Activated naive CD4-positive, alpha-beta T cell (primary cell): Measurements from ENCODE around the gene SLC4A2.

ENCODE experiments used
- DNase-seq, 4 experiments: peaks; one replicate each; lab custom pipeline; 2025; lab: John Stamatoyannopoulos, UW

The SLC4A2 gene

DNA sequence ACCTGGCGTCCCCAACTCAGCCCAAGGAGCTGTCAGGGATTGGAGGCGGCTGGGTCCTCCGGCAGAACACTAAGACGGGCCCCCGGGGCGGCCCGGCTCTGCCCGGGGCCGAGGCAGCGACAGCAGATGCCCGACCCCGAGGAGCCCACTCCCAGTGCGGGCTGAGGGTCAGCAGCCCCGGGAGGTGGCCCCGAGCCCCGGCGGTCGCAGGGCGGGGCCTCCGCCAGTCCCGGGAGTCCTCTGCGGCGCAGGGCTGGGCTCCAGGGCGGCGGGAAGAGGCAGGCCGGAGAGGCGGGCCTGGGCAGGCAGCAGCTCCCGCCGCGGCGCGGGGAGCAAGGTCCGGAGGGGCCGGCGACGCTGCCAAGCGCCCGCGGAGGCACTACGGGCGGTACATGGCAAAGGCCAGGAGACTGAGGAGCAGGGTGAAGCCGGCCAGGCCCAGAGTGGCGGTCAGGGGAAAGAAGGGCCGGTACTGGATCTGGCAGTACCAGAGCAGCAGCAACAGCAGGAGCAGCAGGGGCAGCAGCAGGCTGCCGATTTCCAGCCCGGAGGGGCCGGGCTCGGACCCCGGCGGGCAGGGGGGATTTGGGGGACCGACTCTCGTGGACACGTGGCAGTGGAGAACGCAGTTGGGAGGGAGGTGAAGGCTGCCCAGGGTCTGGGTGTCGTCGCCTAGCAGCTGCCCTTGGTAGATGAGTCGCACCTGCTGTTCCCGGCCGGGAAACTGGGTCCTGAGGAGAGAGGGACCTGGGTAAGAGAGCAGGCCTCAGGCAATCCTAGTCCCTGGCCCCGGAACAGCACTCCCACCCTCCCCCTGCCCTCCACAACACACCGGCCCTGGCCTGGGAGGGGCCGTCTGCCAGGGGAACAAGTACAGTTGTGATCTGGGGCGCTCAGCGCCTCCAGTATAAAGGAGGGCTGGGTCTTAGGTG is 22.0 kb downstream of the SLC4A2 start:
- no peak for DNase-seq

DNA sequence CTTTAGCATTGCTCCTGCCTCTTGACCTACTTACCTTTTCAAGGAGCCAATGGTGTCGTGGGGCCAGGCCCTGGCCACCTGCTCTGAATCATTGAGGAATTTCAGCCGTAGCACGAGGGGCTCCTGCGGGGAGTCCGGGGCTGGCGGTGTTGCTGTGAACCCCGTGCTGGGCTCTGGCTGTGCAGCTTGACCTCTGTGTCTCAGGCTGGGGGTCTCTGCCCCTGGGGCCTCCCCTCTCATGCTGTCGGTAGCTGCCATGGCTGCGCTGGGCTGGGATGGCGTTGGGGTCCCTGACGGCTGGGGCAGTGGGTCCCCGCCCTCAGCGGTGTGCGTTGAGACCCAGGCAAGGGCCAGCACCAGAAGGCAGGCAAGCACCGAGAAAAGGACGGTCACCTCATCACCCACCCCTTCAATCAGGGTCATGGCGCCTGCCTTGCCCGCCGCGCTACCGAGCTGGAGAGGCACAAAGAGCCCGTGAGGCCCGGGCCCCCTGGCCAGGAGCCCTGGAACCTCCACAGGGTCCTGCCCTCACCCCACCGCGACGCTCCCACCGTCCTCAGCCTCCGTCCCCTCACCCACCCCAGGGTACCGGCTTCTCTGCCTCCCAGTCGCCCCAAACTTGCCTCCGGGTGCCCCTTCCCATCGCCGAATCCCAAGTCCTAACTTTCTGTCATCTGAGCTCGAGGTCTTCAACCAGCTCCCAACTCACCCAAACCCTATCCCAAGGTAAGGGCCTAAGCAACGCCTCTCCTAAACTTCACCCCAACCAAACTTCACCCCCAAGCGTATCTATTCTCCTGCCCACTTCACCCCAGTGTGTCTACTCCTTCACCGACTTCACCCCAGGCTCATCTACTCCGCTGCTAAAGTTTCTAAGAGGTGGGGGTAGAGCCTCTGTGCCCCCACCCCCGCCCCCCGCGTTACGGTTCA is 23.0 kb downstream of the SLC4A2 start:
- no peak for DNase-seq

GRCh38 chr7:151083071-151083823 is 23.9 kb downstream of the SLC4A2 start, which contains the start of gene TMUB1:
Gene TMUB1 (minus strand): TSS chr7:151083493. CDS start chr7:151082563, 930 bp downstream.
- DNase-seq: peak; percentile 41 to 78 (median 56)

GRCh38 chr7:151083824-151084160 is 24.4 kb downstream of the SLC4A2 start:
- DNase-seq: no peak

DNA sequence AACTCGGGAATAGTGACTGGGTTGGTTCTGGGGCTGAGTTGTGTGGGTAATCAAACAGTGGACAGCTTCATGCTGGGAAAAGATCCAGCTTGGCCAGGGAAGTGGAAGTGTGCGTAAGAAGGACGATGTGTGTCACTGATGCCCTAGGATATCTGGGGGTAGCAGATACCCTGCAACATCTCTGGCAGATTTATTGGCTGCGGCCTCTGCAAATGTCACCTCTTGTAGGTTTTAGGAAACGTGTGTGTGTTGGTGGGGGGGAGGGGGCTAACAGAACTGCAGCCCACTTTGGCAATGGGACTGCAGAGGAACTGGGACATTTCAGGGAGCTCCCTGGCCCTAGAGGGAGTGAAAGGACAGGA is 25.9 kb downstream of the SLC4A2 start:
- no peak for DNase-seq

GRCh38 chr7:151085691-151086620 is 26.6 kb downstream of the SLC4A2 start, which contains the start of gene AGAP3:
Gene AGAP3 (plus strand): TSS chr7:151086475. CDS start chr7:151086742, 267 bp downstream.
- DNase-seq: peak in 3 of 4 experiments; percentile 10 to 57 (median 34)

DNA sequence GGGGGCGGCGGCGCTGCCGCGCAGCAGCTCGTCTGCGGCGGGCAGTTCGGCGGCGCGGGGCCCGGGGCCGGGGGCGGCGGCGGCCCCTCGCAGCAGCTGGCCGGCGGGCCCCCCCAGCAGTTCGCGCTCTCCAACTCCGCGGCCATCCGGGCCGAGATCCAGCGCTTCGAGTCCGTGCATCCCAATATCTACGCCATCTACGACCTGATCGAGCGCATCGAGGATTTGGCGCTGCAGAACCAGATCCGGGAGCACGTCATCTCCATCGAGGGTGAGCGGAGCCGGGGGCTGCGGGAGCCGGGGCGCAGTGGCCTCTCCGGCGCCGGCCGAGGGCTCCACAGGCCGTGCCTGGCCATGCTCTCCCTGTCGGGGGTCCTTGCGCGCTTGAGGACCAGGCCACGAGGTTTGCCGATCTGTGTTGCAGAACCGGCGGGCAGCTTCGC is 27.4 kb downstream of the SLC4A2 start:
- no peak for DNase-seq

DNA sequence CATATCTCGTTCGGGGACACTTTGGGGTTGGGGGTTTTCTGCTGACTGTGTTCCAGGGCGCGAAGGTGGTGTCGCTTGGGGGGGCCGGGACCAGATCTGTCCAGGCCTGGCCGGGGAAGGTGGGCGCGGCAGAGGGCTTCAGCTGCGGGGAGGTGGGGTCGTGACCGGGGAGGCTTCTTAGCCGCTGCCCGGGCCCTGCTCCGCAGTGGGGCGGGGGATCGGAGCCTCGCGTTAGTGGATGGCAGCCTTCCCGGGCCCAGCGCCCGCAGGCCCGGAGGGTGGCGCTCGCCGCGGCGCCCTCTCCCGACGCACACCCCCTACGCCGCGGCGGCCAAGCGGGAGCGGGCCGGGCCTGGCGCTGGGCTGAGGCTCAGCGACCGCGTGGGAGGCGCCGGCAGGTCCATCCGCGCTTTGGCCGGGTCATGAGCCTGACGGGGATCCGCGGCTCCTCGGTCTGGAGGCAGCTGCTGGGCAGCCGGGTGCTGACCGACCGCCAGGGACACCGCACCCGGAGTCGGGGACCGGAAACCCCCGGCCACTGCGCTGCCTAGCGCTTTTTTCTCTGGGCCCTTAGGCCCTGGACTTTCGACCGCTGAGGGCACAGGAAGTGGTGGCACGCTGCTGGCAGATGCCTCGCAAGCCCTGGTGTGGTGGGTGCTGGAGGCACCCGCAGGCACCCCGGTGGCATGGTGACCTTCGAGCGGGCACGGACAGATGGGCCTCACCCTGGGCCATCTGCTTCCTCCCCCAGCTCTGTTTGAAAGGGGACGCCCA is 28.0 kb downstream of the SLC4A2 start:
- no peak for DNase-seq

DNA sequence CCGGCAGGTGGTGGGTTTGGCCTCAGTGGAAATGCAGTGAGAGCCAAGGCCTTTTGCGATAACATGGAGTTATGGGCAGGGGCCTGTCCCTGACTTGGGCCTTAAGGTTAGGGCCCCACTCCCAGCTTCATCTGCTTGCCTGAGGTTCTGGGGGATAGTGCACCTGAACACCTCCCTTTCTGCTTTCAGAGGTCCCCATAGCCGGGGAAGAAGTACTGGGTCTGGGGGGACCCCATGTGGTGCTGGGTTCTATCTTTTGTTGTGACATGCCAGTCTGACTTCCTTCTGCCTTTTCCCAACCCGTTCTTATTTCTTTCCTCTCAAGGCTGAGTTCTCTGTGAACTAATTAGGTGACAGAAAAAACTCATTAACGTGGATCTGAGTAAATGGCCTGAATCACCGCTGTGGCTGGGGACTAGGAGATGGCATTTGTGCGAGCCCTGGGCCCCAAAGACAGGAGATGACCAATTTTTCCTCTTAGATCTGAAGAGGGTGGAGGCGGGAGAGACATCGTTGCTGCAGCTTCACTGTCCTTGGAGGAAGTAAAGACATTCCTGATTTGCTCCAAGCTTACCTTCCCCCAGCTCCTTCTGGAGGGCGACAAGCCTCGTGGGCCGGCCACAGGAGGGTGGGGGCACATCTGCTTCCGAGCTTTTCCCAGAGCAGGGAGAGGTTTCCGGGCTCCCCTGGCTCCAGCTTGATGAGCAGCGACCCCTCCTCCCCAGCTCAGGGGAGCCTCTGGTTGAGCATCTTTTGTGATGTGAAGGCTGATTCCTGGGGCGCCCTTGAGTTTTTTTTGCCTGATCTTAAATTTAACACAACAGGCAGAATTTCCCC is 28.8 kb downstream of the SLC4A2 start:
- no peak for DNase-seq

DNA sequence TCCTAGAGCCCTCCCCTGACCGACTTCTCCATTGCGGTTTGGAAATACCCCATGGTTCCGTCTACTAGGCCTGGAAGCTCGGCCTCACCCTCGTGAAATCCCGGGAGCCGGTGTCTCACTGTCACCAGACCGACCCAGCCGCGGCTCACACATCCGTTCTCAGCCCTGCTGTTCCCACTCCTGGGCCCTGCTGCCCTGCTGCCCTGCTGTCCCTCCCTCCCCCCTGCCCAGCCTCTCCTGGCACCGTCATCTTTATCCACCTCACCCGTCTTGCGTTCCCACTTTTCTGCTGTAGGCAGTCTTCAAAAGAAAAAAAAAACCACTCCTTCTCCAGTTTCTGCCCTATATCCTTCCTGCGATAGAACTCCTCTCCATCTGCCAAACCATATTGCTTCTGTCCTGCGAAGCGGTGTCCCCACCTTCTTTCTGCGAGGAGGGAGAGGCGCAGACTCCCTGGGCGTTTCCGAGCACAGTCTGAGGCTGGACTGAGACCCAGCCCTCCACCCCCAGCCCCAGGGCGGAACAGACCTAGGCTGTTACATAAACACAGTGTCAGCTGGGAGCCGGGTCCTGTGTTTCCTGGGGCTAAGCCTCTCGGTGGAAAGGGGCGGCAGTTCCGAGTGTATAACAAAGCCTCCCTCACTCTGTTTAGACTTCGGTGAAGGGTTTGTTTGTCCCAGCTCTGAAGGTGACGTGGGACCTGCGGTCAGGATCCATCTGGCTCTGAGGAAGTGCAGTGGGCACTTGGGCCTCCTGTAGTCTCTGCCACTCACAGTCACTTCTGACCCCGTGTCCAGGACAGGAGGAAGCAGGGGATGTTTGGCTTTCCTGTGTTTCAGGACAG is 29.7 kb downstream of the SLC4A2 start:
- no peak for DNase-seq

DNA sequence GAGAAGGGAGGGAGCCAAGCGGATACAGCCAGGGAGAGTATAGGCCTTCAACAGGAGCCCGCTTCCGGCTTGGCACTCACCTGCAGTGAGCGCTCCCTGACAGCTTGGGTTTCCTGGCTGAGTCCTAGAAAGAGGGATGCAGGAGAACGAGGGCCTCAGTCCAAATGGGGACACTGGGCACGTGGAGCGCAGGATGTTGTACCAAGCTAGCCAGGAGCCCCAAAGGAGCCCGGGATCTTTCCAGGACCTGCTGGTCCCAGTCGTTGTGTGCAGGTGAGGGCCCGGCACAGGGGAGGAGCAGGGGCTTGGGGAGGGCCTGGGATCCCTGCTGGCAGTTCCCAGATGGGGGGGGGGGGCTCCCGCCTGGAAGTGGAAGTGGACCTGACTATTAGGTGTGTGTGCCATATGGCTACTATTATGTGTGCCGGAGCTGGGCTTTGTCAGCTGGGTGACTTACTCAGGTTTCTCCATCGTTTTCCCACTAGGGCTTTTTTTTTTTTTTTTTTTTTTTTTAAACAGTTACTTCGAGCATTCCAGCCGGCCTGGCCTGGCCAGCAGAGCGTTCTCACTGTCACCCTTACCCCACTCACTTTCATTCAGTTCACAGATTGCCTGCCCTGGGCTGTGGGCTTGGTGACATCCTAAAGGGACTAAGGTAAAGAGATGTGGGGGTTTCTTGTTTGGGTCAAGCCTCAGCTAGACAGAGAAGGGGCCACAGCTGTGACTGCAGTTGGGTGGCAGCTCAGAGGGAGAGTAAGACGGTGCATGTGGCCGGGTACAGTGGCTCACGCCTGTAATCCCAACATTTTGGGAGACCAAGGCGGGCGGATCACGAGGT is 30.7 kb downstream of the SLC4A2 start:
- no peak for DNase-seq

- DNase-seq: no peak
Measured at GRCh38 chr7:151091003-151091402, 31.6 kb downstream of the SLC4A2 start.

DNA sequence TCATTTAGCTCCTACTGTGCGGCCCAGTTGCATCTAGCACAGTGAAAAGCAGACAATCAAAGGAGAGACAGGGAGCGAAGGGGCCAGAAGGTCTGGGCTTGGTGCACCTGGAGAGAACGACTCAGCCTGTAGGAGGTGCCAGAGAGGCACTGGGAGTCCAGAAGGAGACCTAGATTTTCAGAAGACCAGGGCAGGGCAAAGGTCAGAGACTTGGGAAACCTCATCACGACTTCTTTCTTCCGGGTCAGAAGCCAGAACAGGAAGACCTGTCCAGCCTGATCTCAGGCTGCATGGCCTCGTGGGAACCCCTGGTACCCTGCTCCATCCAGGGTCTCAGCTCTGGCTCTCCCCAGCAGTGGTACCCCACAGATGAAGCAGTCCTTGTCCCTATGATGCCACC is 32.0 kb downstream of the SLC4A2 start:
- DNase-seq: no peak

DNA sequence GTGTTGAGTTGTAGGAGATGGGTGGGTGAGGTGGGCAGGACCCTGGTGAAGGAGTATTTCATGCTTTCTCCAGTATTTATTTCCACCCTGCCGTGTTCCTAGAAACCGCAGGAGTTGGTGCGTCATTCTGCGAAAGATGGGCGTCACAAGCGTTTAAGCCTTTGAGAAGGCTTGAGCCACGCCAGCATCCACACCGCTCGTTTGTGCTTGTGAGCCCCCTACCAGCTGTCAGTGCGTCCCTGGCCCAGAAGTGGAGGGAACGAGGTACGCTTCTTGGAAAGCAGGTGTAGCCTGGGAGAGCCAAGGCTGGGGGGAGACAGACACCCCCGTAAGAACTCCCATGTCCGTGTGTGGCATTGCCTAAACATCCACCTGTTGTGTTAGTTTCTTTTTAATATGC is 32.6 kb downstream of the SLC4A2 start:
- DNase-seq: no peak

GRCh38 chr7:151093748-151094147 is 34.4 kb downstream of the SLC4A2 start:
- no peak for DNase-seq

DNA sequence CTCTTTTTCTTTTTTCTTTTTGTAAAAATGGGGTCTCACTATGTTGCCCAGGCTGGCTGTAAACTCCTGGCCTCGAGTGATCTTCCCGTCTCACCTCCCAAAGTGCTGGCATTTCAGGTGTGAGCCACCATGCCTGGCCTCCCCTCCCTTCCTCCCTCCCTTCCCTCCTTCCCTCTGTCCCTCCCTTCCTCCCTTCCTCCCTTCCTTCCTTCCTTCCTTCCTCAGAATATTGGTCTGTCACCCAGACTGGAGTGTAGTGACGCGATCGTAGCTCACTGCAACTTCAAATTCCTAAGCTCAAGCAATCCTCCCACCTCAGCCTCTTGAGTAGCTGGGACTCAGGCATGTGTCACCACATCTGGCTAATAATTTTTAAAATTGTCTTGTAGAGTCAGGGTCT is 35.3 kb downstream of the SLC4A2 start:
- DNase-seq: no peak

GRCh38 chr7:151095123-151095797 is 35.9 kb downstream of the SLC4A2 start:
- no peak for DNase-seq
